ENCODE data around the gene EHBP1.

The EHBP1 gene

DNA sequence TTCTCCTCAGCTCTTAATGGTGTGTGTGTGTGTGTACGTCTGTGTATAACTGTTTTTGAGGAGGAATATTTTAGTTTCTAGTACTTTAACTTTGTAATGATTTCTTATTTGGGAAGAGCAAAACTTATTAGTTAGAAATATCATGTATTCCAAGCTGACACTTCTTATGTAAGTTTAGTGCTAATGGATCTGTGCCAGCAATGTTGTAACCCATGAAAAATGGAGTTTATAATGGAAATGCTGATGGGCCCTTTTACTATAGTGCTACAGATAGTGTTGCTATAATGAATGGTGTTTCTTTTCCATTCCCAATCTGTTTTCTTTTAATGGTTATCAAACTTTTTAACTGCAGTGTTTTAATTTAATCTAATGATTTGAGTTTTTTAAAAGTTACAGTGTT lies 295.3 kb downstream of the EHBP1 start:
- no peak for TF ChIP-seq CTCF (IDR thresholded peaks at IDR 0.05; ENCODE audit: insufficient read depth, low read length, missing control alignments)
- no peak for DNase-seq (ENCODE audit: low read depth, low spot score)
- ChIA-PET POLR2A (no interaction called here), CTCF (no interaction called here)
- H3K4me3 ChIP-seq (ENCODE audit: low read depth, low read length) = no peak overlapping the region

- DNase-seq (ENCODE audit: low read depth, low spot score) = no peak
- CTCF ChIA-PET = no interaction called here
- POLR2A ChIA-PET = no interaction called here
- no peak overlapping the region for H3K4me3 ChIP-seq (ENCODE audit: low read depth, low read length)
- no peak for TF ChIP-seq CTCF (IDR thresholded peaks at IDR 0.05; ENCODE audit: insufficient read depth, low read length, missing control alignments)
Observed at GRCh38 chr2:63001576-63001975, 296.1 kb downstream of the EHBP1 start.

DNA sequence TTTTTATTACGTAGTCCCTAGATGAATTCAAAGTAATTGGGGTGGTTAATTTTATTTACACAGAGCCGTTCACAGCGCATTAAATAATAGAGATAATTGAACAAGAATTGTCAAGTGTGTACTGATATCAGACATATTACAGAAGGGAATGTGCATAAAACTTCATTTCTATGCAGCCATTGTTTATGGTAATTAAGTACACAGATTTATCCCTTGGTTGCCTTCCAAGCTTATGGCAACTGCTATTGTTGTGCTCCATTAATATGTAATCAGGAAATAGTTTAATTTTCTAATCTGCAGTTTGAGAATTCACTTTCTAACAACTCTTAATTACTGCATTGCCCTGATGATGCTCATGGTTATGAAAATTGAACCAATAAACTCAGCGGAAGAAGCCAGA lies 297.8 kb downstream of the EHBP1 start:
- ChIA-PET POLR2A (no interaction called here), CTCF (no interaction called here)
- no peak for TF ChIP-seq CTCF (IDR thresholded peaks at IDR 0.05; ENCODE audit: insufficient read depth, low read length, missing control alignments)
- H3K4me3 ChIP-seq (ENCODE audit: low read depth, low read length) = no peak overlapping the region
- DNase-seq (ENCODE audit: low read depth, low spot score) = no peak

GRCh38 chr2:63007813-63008458 lies 302.4 kb downstream of the EHBP1 start:
- ChIA-PET CTCF (no interaction called here), POLR2A (no interaction called here)
- TF ChIP-seq CTCF (IDR thresholded peaks at IDR 0.05; ENCODE audit: insufficient read depth, low read length, missing control alignments) = no peak
- H3K4me3 ChIP-seq (ENCODE audit: low read depth, low read length) = no peak overlapping the region
- no peak for DNase-seq (ENCODE audit: low read depth, low spot score)

GRCh38 chr2:63008838-63009237 lies 303.3 kb downstream of the EHBP1 start:
- DNase-seq (ENCODE audit: low read depth, low spot score) = no peak
- no peak overlapping the region for H3K4me3 ChIP-seq (ENCODE audit: low read depth, low read length)
- no peak for TF ChIP-seq CTCF (IDR thresholded peaks at IDR 0.05; ENCODE audit: insufficient read depth, low read length, missing control alignments)
- POLR2A ChIA-PET = no interaction called here
- CTCF ChIA-PET = no interaction called here

DNA sequence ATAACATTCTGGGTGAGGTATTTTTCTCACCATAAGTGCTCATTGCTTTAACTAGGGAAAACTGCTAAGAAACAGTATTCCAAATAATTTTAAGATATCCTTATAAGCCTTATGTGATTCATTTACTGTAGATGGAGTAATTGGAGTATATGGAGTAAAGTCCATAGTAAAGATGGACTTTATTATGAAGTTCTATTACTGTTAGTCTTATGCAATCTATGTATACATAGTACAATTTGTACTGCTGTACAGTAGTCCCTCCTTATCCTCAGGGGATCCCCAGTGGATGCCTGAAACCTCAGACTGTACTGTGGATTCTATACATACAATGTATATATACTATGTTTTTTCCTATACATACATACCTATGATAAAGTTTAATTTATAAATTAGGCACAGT lies 304.0 kb downstream of the EHBP1 start:
- ChIA-PET CTCF (no interaction called here), POLR2A (no interaction called here)
- no peak for TF ChIP-seq CTCF (IDR thresholded peaks at IDR 0.05; ENCODE audit: insufficient read depth, low read length, missing control alignments)
- no peak for DNase-seq (ENCODE audit: low read depth, low spot score)
- no peak overlapping the region for H3K4me3 ChIP-seq (ENCODE audit: low read depth, low read length)

Measured in AG04449 (cell line).